ENCODE measurements around the gene SLC25A39. TPM values are rescaled to one million over a fixed set of nuclear protein-coding genes. Genes with fewer than 3 reads are reported as not detected.

SLC25A39 gene
- total and polyA plus RNA-seq, 2 of the 13 experiments (the other 11 are each of a cell fraction or from before 2014, with no cell fraction given) = 144 to 151 TPM

GRCh38 chr17:44331249-44331760, 6.7 kb upstream of the SLC25A39 start (continued):
- TF ChIP-seq ZNF180 (CRISPR knock-in tag; IDR thresholded peaks at IDR 0.05; ENCODE audit: borderline replicate concordance, low read depth) = no peak
- TF ChIP-seq ZNF234 (CRISPR knock-in tag; conservative IDR thresholded peaks at IDR 0.05) = no peak
- TF ChIP-seq MXD4 (CRISPR knock-in tag; IDR thresholded peaks at IDR 0.05) = 0 out of 2 replicates have a peak, but pooled peaks have one; percentile 59
- TF ChIP-seq ZNF616 (CRISPR knock-in tag; IDR thresholded peaks at IDR 0.05; ENCODE audit: low read depth) = no peak
- TF ChIP-seq ZNF138 (CRISPR knock-in tag; IDR thresholded peaks at IDR 0.05; ENCODE audit: low read depth) = no peak
- no peak for TF ChIP-seq ATF7-NPFF (CRISPR knock-in tag; IDR thresholded peaks at IDR 0.05; ENCODE audit: low read depth)
- TF ChIP-seq RFX1 (IDR thresholded peaks at IDR 0.05) = no peak
- TF ChIP-seq ZBED4 (CRISPR knock-in tag; IDR thresholded peaks at IDR 0.05; ENCODE audit: borderline replicate concordance) = 0 out of 2 replicates have a peak, but pooled peaks have one; percentile 17
- no peak for TF ChIP-seq AGO1 (IDR thresholded peaks at IDR 0.05; ENCODE audit: low read depth, low read length, poor library complexity, severe bottlenecking)
- TF ChIP-seq ZNF235 (CRISPR knock-in tag; IDR thresholded peaks at IDR 0.05; ENCODE audit: borderline replicate concordance) = no peak
- no peak for TF ChIP-seq FOXJ3 (CRISPR knock-in tag; IDR thresholded peaks at IDR 0.05; ENCODE audit: borderline replicate concordance)
- TF ChIP-seq HNF1A (IDR thresholded peaks at IDR 0.05; ENCODE audit: low read depth) = no peak
- TF ChIP-seq HNF1A (CRISPR knock-in tag; IDR thresholded peaks at IDR 0.05; ENCODE audit: borderline replicate concordance) = no peak
- no peak for TF ChIP-seq AGO2 (optimal IDR thresholded peaks at IDR 0.05; ENCODE audit: low read depth, low read length)
- 0 out of 2 replicates have a peak, but pooled peaks have one; percentile 43 for TF ChIP-seq KDM2A (CRISPR knock-in tag; IDR thresholded peaks at IDR 0.05; ENCODE audit: borderline replicate concordance, low read depth)
- no peak for TF ChIP-seq JDP2 (CRISPR knock-in tag; IDR thresholded peaks at IDR 0.05; ENCODE audit: borderline replicate concordance)
- peak; percentile 71 for TF ChIP-seq XRCC5 (optimal IDR thresholded peaks at IDR 0.05; ENCODE audit: low read length)
- TF ChIP-seq THAP11 (CRISPR knock-in tag; IDR thresholded peaks at IDR 0.05) = no peak
- no peak for TF ChIP-seq KMT2A (CRISPR knock-in tag; IDR thresholded peaks at IDR 0.05)
- TF ChIP-seq SOX5 (CRISPR knock-in tag; IDR thresholded peaks at IDR 0.05; ENCODE audit: borderline replicate concordance) = no peak
